ENCODE results near the gene CNTN4. TPM values are rescaled to one million over a fixed set of nuclear protein-coding genes. Genes with fewer than 3 reads are reported as not detected.

Gene CNTN4
- polyA plus RNA-seq, 1 donor (not counting 4 experiments of a cell fraction or from before 2014, with no cell fraction given), result not detected

DNA sequence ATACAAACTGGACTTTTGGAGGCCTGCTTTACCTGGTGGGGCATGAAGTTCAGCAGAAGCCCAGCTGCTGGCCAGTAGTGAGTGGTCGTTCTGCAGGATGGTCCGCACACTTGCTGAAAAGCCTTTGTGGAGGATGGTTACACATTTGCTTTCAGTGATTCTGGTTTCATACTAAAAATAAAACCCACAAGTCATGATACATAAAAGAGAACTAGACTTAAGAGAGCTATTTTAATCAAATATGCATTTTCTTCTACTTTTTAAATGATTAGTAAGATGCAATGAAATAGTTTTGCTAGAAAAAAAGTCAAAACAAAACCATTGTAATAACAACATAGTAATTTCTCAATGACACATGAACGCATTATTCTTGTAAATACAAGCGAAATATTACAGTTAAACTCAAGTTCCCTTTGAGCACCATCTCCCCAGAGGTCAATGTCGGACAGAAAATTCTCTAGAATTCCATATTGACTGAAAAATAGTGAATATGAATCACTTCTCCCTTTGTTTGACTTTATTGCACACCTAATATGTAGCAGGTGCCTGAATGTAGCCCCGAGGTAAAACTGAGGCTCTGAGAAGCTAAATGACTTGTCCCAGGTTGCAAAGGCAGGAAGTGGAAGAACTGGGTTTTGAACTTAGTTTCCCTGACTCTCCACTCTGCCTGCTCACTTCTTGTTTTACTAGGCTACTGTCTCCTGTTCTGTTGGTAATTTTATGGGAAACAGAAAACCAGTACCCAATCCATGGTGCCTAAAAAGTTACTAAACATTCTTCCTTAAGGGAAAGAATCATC, 1003.2 kb downstream of the CNTN4 start:
- no peaks in the 10 kb centered on the region for H3K27me3 ChIP-seq (ENCODE audit: control insufficient read depth, extremely low read depth, insufficient read depth, low read length)

DNA sequence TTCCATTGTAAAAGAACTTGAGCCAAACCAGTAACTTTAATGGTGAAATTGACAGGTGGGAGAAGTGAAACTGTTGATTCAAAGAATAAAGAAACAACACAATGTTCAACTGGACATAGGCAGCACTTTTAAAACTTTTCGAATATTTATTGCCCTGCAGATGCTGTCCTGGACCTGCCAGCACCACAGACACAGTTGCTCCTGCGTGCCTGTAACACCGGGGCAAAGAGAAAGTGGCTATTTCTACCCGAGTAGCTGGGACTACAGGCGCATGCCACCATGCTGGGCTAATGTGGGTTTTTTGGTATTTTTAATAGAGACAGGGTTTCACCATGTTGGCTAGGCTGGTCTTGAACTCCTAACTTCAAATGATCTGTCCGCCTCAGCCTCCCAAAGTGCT, 1004.1 kb downstream of the CNTN4 start:
- Histone ChIP-seq H2AFZ (ENCODE audit: control insufficient read depth, low read length) (no peak overlapping the region), H3K4me3 (ENCODE audit: control insufficient read depth in 2 of 3, extremely low read depth in 1 of 3, insufficient read depth in 2 of 3, low read depth in 1 of 3, low read length in 3 of 3) (no peak overlapping the region), H3K4me2 (ENCODE audit: control insufficient read depth, extremely low read depth, insufficient read depth, low read depth, low read length) (no peak overlapping the region), H3K9me1 (ENCODE audit: control insufficient read depth, extremely low read depth, insufficient read depth, low read length) (no peaks in the 10 kb centered on the region), H3K27ac (ENCODE audit: control insufficient read depth, insufficient read depth, low read length) (no peak overlapping the region), H3K4me1 (ENCODE audit: control insufficient read depth, extremely low read depth, insufficient read depth, low read length) (no peaks in the 10 kb centered on the region), H3K9me3 (ENCODE audit: control insufficient read depth, low read depth, low read length) (no peaks in the 10 kb centered on the region), H3K36me3 (ENCODE audit: control insufficient read depth in 2 of 2, extremely low read depth in 1 of 2, insufficient read depth in 2 of 2, low read length in 2 of 2) (no peaks in the 10 kb centered on the region), H3K27me3 (ENCODE audit: control insufficient read depth, extremely low read depth, insufficient read depth, low read length) (no peaks in the 10 kb centered on the region), H4K20me1 (ENCODE audit: control insufficient read depth, extremely low read depth, insufficient read depth, low read length) (no peaks in the 10 kb centered on the region), H3K79me2 (ENCODE audit: control insufficient read depth, insufficient read depth, low read length) (no peaks in the 10 kb centered on the region), H3K9ac (ENCODE audit: control insufficient read depth, extremely low read depth, insufficient read depth, low read length) (no peak overlapping the region)
- no peak for DNase-seq (ENCODE audit: low read depth, low spot score)
- TF ChIP-seq, protein P1, sequence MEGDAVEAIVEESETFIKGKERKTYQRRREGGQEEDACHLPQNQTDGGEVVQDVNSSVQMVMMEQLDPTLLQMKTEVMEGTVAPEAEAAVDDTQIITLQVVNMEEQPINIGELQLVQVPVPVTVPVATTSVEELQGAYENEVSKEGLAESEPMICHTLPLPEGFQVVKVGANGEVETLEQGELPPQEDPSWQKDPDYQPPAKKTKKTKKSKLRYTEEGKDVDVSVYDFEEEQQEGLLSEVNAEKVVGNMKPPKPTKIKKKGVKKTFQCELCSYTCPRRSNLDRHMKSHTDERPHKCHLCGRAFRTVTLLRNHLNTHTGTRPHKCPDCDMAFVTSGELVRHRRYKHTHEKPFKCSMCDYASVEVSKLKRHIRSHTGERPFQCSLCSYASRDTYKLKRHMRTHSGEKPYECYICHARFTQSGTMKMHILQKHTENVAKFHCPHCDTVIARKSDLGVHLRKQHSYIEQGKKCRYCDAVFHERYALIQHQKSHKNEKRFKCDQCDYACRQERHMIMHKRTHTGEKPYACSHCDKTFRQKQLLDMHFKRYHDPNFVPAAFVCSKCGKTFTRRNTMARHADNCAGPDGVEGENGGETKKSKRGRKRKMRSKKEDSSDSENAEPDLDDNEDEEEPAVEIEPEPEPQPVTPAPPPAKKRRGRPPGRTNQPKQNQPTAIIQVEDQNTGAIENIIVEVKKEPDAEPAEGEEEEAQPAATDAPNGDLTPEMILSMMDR (optimal IDR thresholded peaks at IDR 0.05 in 1 of 3, IDR thresholded peaks at IDR 0.05 in 1 of 3, conservative IDR thresholded peaks at IDR 0.05 in 1 of 3; ENCODE audit: extremely low read depth in 1 of 3, insufficient read depth in 2 of 3, low read length in 3 of 3), result no peak
- no peak for TF ChIP-seq EZH2 (IDR thresholded peaks at IDR 0.05; ENCODE audit: low read length)
- dilution Hi-C loops (cut with MboI; ENCODE audit: extremely low pct_ligation_motif_present, low sequenced_read_pairs), result no loop called here
- no peak for FAIRE-seq

More for the DNA sequence above, 1003.2 kb downstream of the CNTN4 start:
- no peaks in the 10 kb centered on the region for H4K20me1 ChIP-seq (ENCODE audit: control insufficient read depth, extremely low read depth, insufficient read depth, low read length)
- no peak overlapping the region for H3K27ac ChIP-seq (ENCODE audit: control insufficient read depth, insufficient read depth, low read length)
- no peaks in the 10 kb centered on the region for H3K9me1 ChIP-seq (ENCODE audit: control insufficient read depth, extremely low read depth, insufficient read depth, low read length)
- H3K4me1 ChIP-seq (ENCODE audit: control insufficient read depth, extremely low read depth, insufficient read depth, low read length), result no peaks in the 10 kb centered on the region
- dilution Hi-C loops (cut with MboI; ENCODE audit: extremely low pct_ligation_motif_present, low sequenced_read_pairs), result no loop called here
- TF ChIP-seq, protein P1 (optimal IDR thresholded peaks at IDR 0.05 in 1 of 3, IDR thresholded peaks at IDR 0.05 in 1 of 3, conservative IDR thresholded peaks at IDR 0.05 in 1 of 3; ENCODE audit: extremely low read depth in 1 of 3, insufficient read depth in 2 of 3, low read length in 3 of 3), result no peak
- no peak for TF ChIP-seq EZH2 (IDR thresholded peaks at IDR 0.05; ENCODE audit: low read length)
- H3K79me2 ChIP-seq (ENCODE audit: control insufficient read depth, insufficient read depth, low read length), result no peaks in the 10 kb centered on the region
- FAIRE-seq (no peak), DNase-seq (ENCODE audit: low read depth, low spot score) (no peak)
- no peaks in the 10 kb centered on the region for H3K9me3 ChIP-seq (ENCODE audit: control insufficient read depth, low read depth, low read length)
- no peak overlapping the region for H3K9ac ChIP-seq (ENCODE audit: control insufficient read depth, extremely low read depth, insufficient read depth, low read length)
- H3K4me2 ChIP-seq (ENCODE audit: control insufficient read depth, extremely low read depth, insufficient read depth, low read depth, low read length), result no peak overlapping the region
- H3K36me3 ChIP-seq (ENCODE audit: control insufficient read depth in 2 of 2, extremely low read depth in 1 of 2, insufficient read depth in 2 of 2, low read length in 2 of 2), result no peaks in the 10 kb centered on the region
- no peak overlapping the region for H2AFZ ChIP-seq (ENCODE audit: control insufficient read depth, low read length)
- H3K4me3 ChIP-seq (ENCODE audit: control insufficient read depth in 2 of 3, extremely low read depth in 1 of 3, insufficient read depth in 2 of 3, low read depth in 1 of 3, low read length in 3 of 3), result no peak overlapping the region

Data from keratinocyte (primary cell).